Fibroblast of gingiva (primary cell): ENCODE results near the gene SERPINI1.
A peak's percentile ranks its signal among the peaks of the same experiment; 100 is the strongest.
"Not testable (repeated sequence)": the region's sequence is repeated elsewhere in the genome, so short reads cannot be mapped to it uniquely, and the experiment has no call there.

Experiments used
- DNase-seq: peaks from one replicate; pipeline ENCODE4 v3.0.0-alpha.2; 2011; ENCODE audit warnings: low read depth

Gene SERPINI1

GRCh38 chr3:167787440-167787839, 51.9 kb downstream of the SERPINI1 start:
- no peak for DNase-seq

- no peak for DNase-seq
Observed at GRCh38 chr3:167798443-167798842, 62.9 kb downstream of the SERPINI1 start.

GRCh38 chr3:167808910-167809309, 73.4 kb downstream of the SERPINI1 start:
- no peak for DNase-seq

GRCh38 chr3:167810236-167810635, 74.7 kb downstream of the SERPINI1 start:
- no peak for DNase-seq

- peak; percentile 66 for DNase-seq
Observed at GRCh38 chr3:167811031-167811430, 75.5 kb downstream of the SERPINI1 start.

- DNase-seq, result no peak
Observed at GRCh38 chr3:167813169-167814123, 77.9 kb downstream of the SERPINI1 start.

- peak; percentile 85 for DNase-seq
Observed at GRCh38 chr3:167814441-167814951, 79.0 kb downstream of the SERPINI1 start.

- DNase-seq, result no peak
Observed at GRCh38 chr3:167816953-167817352, 81.4 kb downstream of the SERPINI1 start.

- DNase-seq, result no peak
Observed at GRCh38 chr3:167820102-167820865, 84.8 kb downstream of the SERPINI1 start.

- DNase-seq, result no peak
Observed at GRCh38 chr3:167821248-167821805, 85.8 kb downstream of the SERPINI1 start.

GRCh38 chr3:167823738-167824137, 88.2 kb downstream of the SERPINI1 start:
- no peak for DNase-seq

- DNase-seq, result not testable (repeated sequence)
Observed at GRCh38 chr3:167827588-167827987, 92.1 kb downstream of the SERPINI1 start.

GRCh38 chr3:167829071-167829470, 93.5 kb downstream of the SERPINI1 start:
- DNase-seq, result no peak

- DNase-seq, result no peak
Observed at GRCh38 chr3:167830007-167830406, 94.5 kb downstream of the SERPINI1 start.

GRCh38 chr3:167835359-167835758, 99.8 kb downstream of the SERPINI1 start:
- DNase-seq, result no peak

GRCh38 chr3:167835953-167836352, 100.4 kb downstream of the SERPINI1 start:
- DNase-seq, result no peak

- peak; percentile 12 for DNase-seq
Observed at GRCh38 chr3:167837466-167837865, 101.9 kb downstream of the SERPINI1 start.

GRCh38 chr3:167839460-167840134, 104.1 kb downstream of the SERPINI1 start:
- DNase-seq, result no peak

- DNase-seq, result no peak
Observed at GRCh38 chr3:167840247-167840646, 104.7 kb downstream of the SERPINI1 start.

- no peak for DNase-seq
Observed at GRCh38 chr3:167843481-167843880, 108.0 kb downstream of the SERPINI1 start.

- DNase-seq, result no peak
Observed at GRCh38 chr3:167843886-167844285, 108.4 kb downstream of the SERPINI1 start.

- no peak for DNase-seq
Observed at GRCh38 chr3:167844528-167844927, 109.0 kb downstream of the SERPINI1 start.
